A549 (cell line): ENCODE data around the gene TUBGCP3.

ENCODE experiments used
- CEBPB ChIP-seq, 2 experiments: fragments of >200 bp in 1 of 2; sonication (Bioruptor Twin) in 1 of 2; formaldehyde crosslinking in 1 of 2; IDR thresholded peaks; 2 replicates each; pipeline ENCODE4 v1.6.1; 2012 to 2016
- CHD2 ChIP-seq: fragments of 150-350 bp; IDR thresholded peaks from 2 replicates; pipeline ENCODE4 v1.6.1; 2014; ENCODE audit warnings: low read length; ENCODE audit not compliant: partially characterized antibody
- ELK1 ChIP-seq: fragments of 150-350 bp; IDR thresholded peaks from 2 replicates; pipeline ENCODE4 v1.6.1; 2014; ENCODE audit warnings: low read depth, mild to moderate bottlenecking, low read length
- EP300 ChIP-seq, 2 experiments: fragments of >200 bp; sonication (Bioruptor Twin); formaldehyde crosslinking; IDR thresholded peaks; 2 replicates in 1 of 2; 3 replicates in 1 of 2; pipeline ENCODE4 v1.6.1; 2016 to 2017
- HDAC2 ChIP-seq: fragments of 200-600 bp; sonication (generic); IDR thresholded peaks from 2 replicates; pipeline ENCODE4 v1.6.1; 2016
- HEYL ChIP-seq: fragments of 250-450 bp; sonication (Bioruptor Pico); IDR thresholded peaks from 2 replicates; pipeline ENCODE4 v1.8.0; 2021; ENCODE audit warnings: mild to moderate bottlenecking, moderate library complexity
- MAX ChIP-seq: IDR thresholded peaks from 2 replicates; pipeline ENCODE4 v1.6.1; 2012
- RFX5 ChIP-seq: fragments of 450-650 bp; IDR thresholded peaks from 2 replicates; pipeline ENCODE4 v1.7.1; 2014; ENCODE audit warnings: antibody characterized with exemption, mild to moderate bottlenecking, moderate library complexity
- USF2 ChIP-seq: fragments of 450-650 bp; IDR thresholded peaks from 2 replicates; pipeline ENCODE4 v1.6.1; 2014; ENCODE audit warnings: antibody characterized with exemption
- TF ChIP-seq, protein P1 (sequence below): fragments of >200 bp; sonication (Bioruptor Twin); formaldehyde crosslinking; IDR thresholded peaks from 3 replicates; pipeline ENCODE4 v1.5.1; 2016
- TF ChIP-seq, protein P2 (sequence below): fragments of 200-600 bp; sonication (generic); IDR thresholded peaks from 2 replicates; pipeline ENCODE4 v1.6.1; 2016; ENCODE audit warnings: antibody characterized with exemption, mild to moderate bottlenecking, moderate library complexity

DNA sequence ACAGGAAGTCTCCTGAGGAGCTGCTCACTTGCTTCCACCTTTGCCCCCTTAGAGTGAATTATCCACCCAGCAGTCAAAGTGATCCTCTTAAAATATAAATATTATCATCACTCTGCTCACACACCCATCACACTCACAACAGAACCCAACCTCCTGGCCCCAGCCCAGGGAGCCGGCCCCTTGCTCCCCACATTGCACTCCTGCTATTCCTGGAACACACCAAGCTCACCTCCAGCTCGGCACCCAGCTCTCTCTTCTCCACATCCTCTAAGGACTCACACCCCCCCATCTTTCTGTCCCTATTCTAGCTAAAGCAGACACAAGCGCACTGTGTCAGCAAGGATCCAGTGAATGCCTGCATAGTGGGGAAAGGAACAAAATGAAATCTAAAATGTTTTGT lies 7.0 kb downstream of the TUBGCP3 start:
- TF ChIP-seq, protein P1, sequence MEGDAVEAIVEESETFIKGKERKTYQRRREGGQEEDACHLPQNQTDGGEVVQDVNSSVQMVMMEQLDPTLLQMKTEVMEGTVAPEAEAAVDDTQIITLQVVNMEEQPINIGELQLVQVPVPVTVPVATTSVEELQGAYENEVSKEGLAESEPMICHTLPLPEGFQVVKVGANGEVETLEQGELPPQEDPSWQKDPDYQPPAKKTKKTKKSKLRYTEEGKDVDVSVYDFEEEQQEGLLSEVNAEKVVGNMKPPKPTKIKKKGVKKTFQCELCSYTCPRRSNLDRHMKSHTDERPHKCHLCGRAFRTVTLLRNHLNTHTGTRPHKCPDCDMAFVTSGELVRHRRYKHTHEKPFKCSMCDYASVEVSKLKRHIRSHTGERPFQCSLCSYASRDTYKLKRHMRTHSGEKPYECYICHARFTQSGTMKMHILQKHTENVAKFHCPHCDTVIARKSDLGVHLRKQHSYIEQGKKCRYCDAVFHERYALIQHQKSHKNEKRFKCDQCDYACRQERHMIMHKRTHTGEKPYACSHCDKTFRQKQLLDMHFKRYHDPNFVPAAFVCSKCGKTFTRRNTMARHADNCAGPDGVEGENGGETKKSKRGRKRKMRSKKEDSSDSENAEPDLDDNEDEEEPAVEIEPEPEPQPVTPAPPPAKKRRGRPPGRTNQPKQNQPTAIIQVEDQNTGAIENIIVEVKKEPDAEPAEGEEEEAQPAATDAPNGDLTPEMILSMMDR, result no peak
- no peak for TF ChIP-seq RFX5
- no peak for TF ChIP-seq MAX
- no peak for TF ChIP-seq USF2
- no peak for TF ChIP-seq HEYL (CRISPR knock-in tag)
- no peak for TF ChIP-seq CEBPB (IDR thresholded peaks at IDR 0.05)
- TF ChIP-seq HDAC2, result no peak
- TF ChIP-seq CHD2, result no peak
- TF ChIP-seq, protein P2, sequence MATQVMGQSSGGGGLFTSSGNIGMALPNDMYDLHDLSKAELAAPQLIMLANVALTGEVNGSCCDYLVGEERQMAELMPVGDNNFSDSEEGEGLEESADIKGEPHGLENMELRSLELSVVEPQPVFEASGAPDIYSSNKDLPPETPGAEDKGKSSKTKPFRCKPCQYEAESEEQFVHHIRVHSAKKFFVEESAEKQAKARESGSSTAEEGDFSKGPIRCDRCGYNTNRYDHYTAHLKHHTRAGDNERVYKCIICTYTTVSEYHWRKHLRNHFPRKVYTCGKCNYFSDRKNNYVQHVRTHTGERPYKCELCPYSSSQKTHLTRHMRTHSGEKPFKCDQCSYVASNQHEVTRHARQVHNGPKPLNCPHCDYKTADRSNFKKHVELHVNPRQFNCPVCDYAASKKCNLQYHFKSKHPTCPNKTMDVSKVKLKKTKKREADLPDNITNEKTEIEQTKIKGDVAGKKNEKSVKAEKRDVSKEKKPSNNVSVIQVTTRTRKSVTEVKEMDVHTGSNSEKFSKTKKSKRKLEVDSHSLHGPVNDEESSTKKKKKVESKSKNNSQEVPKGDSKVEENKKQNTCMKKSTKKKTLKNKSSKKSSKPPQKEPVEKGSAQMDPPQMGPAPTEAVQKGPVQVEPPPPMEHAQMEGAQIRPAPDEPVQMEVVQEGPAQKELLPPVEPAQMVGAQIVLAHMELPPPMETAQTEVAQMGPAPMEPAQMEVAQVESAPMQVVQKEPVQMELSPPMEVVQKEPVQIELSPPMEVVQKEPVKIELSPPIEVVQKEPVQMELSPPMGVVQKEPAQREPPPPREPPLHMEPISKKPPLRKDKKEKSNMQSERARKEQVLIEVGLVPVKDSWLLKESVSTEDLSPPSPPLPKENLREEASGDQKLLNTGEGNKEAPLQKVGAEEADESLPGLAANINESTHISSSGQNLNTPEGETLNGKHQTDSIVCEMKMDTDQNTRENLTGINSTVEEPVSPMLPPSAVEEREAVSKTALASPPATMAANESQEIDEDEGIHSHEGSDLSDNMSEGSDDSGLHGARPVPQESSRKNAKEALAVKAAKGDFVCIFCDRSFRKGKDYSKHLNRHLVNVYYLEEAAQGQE, result no peak
- no peak for TF ChIP-seq ELK1
- TF ChIP-seq EP300 (IDR thresholded peaks at IDR 0.05), result no peak
